HepG2 (cell line): ENCODE data around the gene CD28. TPM values are rescaled to one million over a fixed set of nuclear protein-coding genes. Genes with fewer than 3 reads are reported as not detected.

Source experiments
- ZBTB20 ChIP-seq: sonication (generic); formaldehyde crosslinking; IDR thresholded peaks from 2 replicates; pipeline ENCODE4 v1.8.1; 2023; ENCODE audit warnings: missing genetic modification reagents, low read depth, mild to moderate bottlenecking, borderline replicate concordance
- ZHX2 ChIP-seq, 2 experiments: sonication (generic) in 1 of 2; formaldehyde crosslinking in 1 of 2; IDR thresholded peaks; 2 replicates each; pipeline versions ENCODE4 v1.6.1 to v1.9.0; 2014 to 2022; ENCODE audit warnings: antibody characterized with exemption in 1 of 2, borderline replicate concordance in 1 of 2, inconsistent platforms in 1 of 2, low read depth in 1 of 2, missing genetic modification reagents in 1 of 2
- ZNF784 ChIP-seq: sonication (generic); formaldehyde crosslinking; IDR thresholded peaks from 2 replicates; pipeline ENCODE4 v1.5.1; 2020; ENCODE audit warnings: missing genetic modification reagents, mild to moderate bottlenecking, borderline replicate concordance
- ZSCAN31 ChIP-seq: sonication (generic); formaldehyde crosslinking; IDR thresholded peaks from 2 replicates; pipeline ENCODE4 v1.5.0; 2020; ENCODE audit warnings: low read depth, mild to moderate bottlenecking, missing genetic modification reagents
- polyA plus RNA-seq, 8 experiments: library from polyadenylated mRNA; depleted of rRNA in 3 of 8; stranded (reverse) in 7 of 8; unstranded in 1 of 8; fragments of >200 nt; fragmentation: Illumina TruSeq in 4 of 8; extraction: Trizol in 4 of 8; gene quantifications; 2 replicates each; pipeline versions ENCODE4 v1.2.1 to v1.2.3, GENCODE V29; 2011 to 2016; ENCODE audit warnings: low read depth in 4 of 8, missing spikeins in 1 of 8, mixed read lengths in 1 of 8; ENCODE audit not compliant: insufficient read depth in 1 of 8
- total RNA-seq, 5 experiments: library from RNA; depleted of rRNA; stranded (reverse); fragments of >200 nt; fragmentation: Illumina TruSeq; extraction: Trizol; gene quantifications; 2 replicates each; pipeline ENCODE4 v1.2.3, GENCODE V29; 2016; ENCODE audit warnings: low read depth in 1 of 5
- TF ChIP-seq, protein P1 (sequence below): sonication (generic); formaldehyde crosslinking; IDR thresholded peaks from 2 replicates; pipeline ENCODE4 v1.4.0; 2020; ENCODE audit warnings: missing genetic modification reagents

Gene CD28
- total and polyA plus RNA-seq, 2 of the 13 experiments (the other 11 are each of a cell fraction or from before 2014, with no cell fraction given), result not detected

GRCh38 chr2:203783496-203784203, 77.2 kb downstream of the CD28 start (continued):
- TF ChIP-seq ZHX2 (IDR thresholded peaks at IDR 0.05; ENCODE audit: low read depth) (no peak), ZHX2 (CRISPR knock-in tag; IDR thresholded peaks at IDR 0.05; ENCODE audit: borderline replicate concordance) (0 out of 2 replicates have a peak, but pooled peaks have one; percentile 32), ZSCAN31 (CRISPR knock-in tag) (peak; percentile 78; the same call in 1 of the 2 replicates), ZBTB20 (no peak; the same call in 1 of the 2 replicates), ZNF784 (0 out of 2 replicates have a peak, but pooled peaks have one; percentile 45)
- TF ChIP-seq, protein P1, sequence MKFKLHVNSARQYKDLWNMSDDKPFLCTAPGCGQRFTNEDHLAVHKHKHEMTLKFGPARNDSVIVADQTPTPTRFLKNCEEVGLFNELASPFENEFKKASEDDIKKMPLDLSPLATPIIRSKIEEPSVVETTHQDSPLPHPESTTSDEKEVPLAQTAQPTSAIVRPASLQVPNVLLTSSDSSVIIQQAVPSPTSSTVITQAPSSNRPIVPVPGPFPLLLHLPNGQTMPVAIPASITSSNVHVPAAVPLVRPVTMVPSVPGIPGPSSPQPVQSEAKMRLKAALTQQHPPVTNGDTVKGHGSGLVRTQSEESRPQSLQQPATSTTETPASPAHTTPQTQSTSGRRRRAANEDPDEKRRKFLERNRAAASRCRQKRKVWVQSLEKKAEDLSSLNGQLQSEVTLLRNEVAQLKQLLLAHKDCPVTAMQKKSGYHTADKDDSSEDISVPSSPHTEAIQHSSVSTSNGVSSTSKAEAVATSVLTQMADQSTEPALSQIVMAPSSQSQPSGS (CRISPR knock-in tag), result no peak; the same call in 1 of the 2 replicates
- TF ChIP-seq, all 625 proteins: peak for 223
